ENCODE results near the gene ARL3. TPM values are rescaled to one million over a fixed set of nuclear protein-coding genes. Genes with fewer than 3 reads are reported as not detected.
A peak's percentile ranks its signal among the peaks of the same experiment; 100 is the strongest.

ARL3 gene
- total RNA-seq, 1 donor, result 5.8 TPM

GRCh38 chr10:102648889-102649796 lies 65.1 kb downstream of the ARL3 start:
- Histone ChIP-seq H3K36me3 (ENCODE audit: insufficient read depth, low read length) (peaks cover 36% of the 10 kb centered on the region), H3K4me1 (ENCODE audit: insufficient read depth, low read length) (peaks cover 37% of the 10 kb centered on the region), H2AFZ (ENCODE audit: low read length) (no peak overlapping the region), H3K79me2 (ENCODE audit: insufficient read depth, low read length) (peaks cover 100% of the 10 kb centered on the region), H3K27me3 (ENCODE audit: insufficient read depth, low read length) (no peaks in the 10 kb centered on the region), H3K4me2 (ENCODE audit: insufficient read depth, low read length) (peak overlapping the region; percentile 85), H4K20me1 (ENCODE audit: insufficient read depth, low read length) (peaks cover 89% of the 10 kb centered on the region), H3K9me3 (ENCODE audit: low read depth, low read length) (no peaks in the 10 kb centered on the region), H3K27ac (ENCODE audit: low read depth, low read length) (peak overlapping the region; percentile 33), H3K4me3 (ENCODE audit: insufficient read depth, low read length) (peak overlapping the region; percentile 88)
- TF ChIP-seq CTCF (IDR thresholded peaks at IDR 0.05; ENCODE audit: extremely low read depth, low read depth, low read length), result no peak
- DNase-seq (ENCODE audit: insufficient read length, low spot score, missing footprints), result peak; percentile 86

GRCh38 chr10:102648269-102648888 lies 65.8 kb downstream of the ARL3 start:
- Histone ChIP-seq H3K4me1 (ENCODE audit: insufficient read depth, low read length) (peaks cover 37% of the 10 kb centered on the region), H3K4me3 (ENCODE audit: insufficient read depth, low read length) (peak overlapping the region; percentile 88)

GRCh38 chr10:102647443-102648268 lies 66.5 kb downstream of the ARL3 start:
- H3K27ac ChIP-seq (ENCODE audit: low read depth, low read length), result no peak overlapping the region

More at GRCh38 chr10:102648269-102648888, 65.8 kb downstream of the ARL3 start:
- peaks cover 83% of the 10 kb centered on the region for H4K20me1 ChIP-seq (ENCODE audit: insufficient read depth, low read length)
- no peaks in the 10 kb centered on the region for H3K9me3 ChIP-seq (ENCODE audit: low read depth, low read length)
- H3K79me2 ChIP-seq (ENCODE audit: insufficient read depth, low read length), result peaks cover 93% of the 10 kb centered on the region
- no peak overlapping the region for H3K27ac ChIP-seq (ENCODE audit: low read depth, low read length)
- peak; percentile 78 for DNase-seq (ENCODE audit: insufficient read length, low spot score, missing footprints)
- no peaks in the 10 kb centered on the region for H3K27me3 ChIP-seq (ENCODE audit: insufficient read depth, low read length)
- H3K4me2 ChIP-seq (ENCODE audit: insufficient read depth, low read length), result peak overlapping the region; percentile 85
- peaks cover 32% of the 10 kb centered on the region for H3K36me3 ChIP-seq (ENCODE audit: insufficient read depth, low read length)
- no peak for TF ChIP-seq CTCF (IDR thresholded peaks at IDR 0.05; ENCODE audit: extremely low read depth, low read depth, low read length)
- H2AFZ ChIP-seq (ENCODE audit: low read length), result no peak overlapping the region

More at GRCh38 chr10:102647443-102648268, 66.5 kb downstream of the ARL3 start:
- Histone ChIP-seq H3K27me3 (ENCODE audit: insufficient read depth, low read length) (no peaks in the 10 kb centered on the region), H3K4me1 (ENCODE audit: insufficient read depth, low read length) (peaks cover 37% of the 10 kb centered on the region), H3K4me2 (ENCODE audit: insufficient read depth, low read length) (peak overlapping the region; percentile 85), H2AFZ (ENCODE audit: low read length) (no peak overlapping the region), H4K20me1 (ENCODE audit: insufficient read depth, low read length) (peaks cover 77% of the 10 kb centered on the region), H3K79me2 (ENCODE audit: insufficient read depth, low read length) (peaks cover 86% of the 10 kb centered on the region), H3K4me3 (ENCODE audit: insufficient read depth, low read length) (peak overlapping the region; percentile 88), H3K9me3 (ENCODE audit: low read depth, low read length) (no peaks in the 10 kb centered on the region), H3K36me3 (ENCODE audit: insufficient read depth, low read length) (peaks cover 27% of the 10 kb centered on the region)
- DNase-seq (ENCODE audit: insufficient read length, low spot score, missing footprints), result peak; percentile 92
- no peak for TF ChIP-seq CTCF (IDR thresholded peaks at IDR 0.05; ENCODE audit: extremely low read depth, low read depth, low read length)

All from osteoblast (primary cell).